GM12801 (cell line): ENCODE results near the gene MRPS18A.

Source experiments
- CTCF ChIP-seq: IDR thresholded peaks from one replicate; pipeline ENCODE4 v1.5.1; 2011; ENCODE audit warnings: control low read depth; ENCODE audit not compliant: insufficient read length; ENCODE audit errors: extremely low read depth

The MRPS18A gene

GRCh38 chr6:43629505-43630300 is 57.9 kb downstream of the MRPS18A start:
- TF ChIP-seq CTCF, result no peak

- TF ChIP-seq CTCF, result no peak
Measured at GRCh38 chr6:43629104-43629504, 58.5 kb downstream of the MRPS18A start, which contains the start of gene GTPBP2. Gene GTPBP2, minus strand, starts transcription at chr6:43629264. Its CDS starts 102 bp downstream, at chr6:43629162.

- TF ChIP-seq CTCF, result no peak
Measured at GRCh38 chr6:43628393-43629103, 59.0 kb downstream of the MRPS18A start.

GRCh38 chr6:43627008-43627825 is 60.4 kb downstream of the MRPS18A start:
- TF ChIP-seq CTCF, result no peak

GRCh38 chr6:43625393-43625992 is 62.1 kb downstream of the MRPS18A start:
- TF ChIP-seq CTCF, result no peak

GRCh38 chr6:43624786-43625288 is 62.8 kb downstream of the MRPS18A start:
- no peak for TF ChIP-seq CTCF
